Measurements from ENCODE around the gene TBC1D9B.

TBC1D9B gene

DNA sequence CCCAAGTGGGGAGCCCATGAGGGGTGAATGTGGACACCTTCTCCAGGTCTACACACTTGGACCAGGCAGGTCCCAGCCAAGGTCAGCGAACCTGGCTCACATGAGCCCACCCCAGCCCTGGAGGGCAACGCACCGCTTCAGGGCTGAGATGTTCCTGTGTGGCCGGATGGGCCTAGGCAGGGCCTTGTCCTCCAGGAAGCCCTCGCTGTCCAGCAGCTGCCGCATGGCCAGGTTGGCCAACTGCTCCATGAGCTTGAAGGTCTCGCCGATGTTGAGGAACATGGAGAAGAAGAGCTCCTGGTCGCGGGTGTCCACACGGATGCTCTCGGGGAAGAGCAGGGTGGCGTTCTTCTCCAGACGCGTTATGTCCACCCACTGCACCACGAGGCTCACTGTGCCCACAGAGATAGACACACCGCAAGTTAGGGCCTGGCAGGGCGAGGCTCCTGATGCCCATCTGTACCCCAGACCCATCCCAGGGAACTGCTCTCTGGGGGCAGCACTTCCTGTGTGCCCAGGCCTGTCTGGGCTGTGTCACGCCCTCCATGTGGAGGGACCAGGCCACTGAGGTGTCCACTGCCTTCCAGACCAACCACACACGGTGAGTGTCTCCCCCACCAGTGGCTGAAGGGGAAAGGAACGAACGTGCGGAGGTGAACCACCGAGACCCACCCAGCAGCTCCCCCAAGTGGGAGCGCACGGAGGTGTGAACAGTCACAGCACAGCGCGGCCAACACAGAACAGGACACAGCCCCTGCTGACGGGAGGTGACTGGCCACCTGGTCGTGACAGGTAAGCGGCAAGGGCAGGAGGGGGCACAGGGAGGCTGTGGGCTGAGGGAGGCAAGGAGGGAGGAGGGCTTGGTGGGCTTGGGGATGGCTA lies 14.4 kb downstream of the TBC1D9B start:
- no peak for DNase-seq (ENCODE audit: extremely low read depth, low read depth)
- TF ChIP-seq, protein P1, sequence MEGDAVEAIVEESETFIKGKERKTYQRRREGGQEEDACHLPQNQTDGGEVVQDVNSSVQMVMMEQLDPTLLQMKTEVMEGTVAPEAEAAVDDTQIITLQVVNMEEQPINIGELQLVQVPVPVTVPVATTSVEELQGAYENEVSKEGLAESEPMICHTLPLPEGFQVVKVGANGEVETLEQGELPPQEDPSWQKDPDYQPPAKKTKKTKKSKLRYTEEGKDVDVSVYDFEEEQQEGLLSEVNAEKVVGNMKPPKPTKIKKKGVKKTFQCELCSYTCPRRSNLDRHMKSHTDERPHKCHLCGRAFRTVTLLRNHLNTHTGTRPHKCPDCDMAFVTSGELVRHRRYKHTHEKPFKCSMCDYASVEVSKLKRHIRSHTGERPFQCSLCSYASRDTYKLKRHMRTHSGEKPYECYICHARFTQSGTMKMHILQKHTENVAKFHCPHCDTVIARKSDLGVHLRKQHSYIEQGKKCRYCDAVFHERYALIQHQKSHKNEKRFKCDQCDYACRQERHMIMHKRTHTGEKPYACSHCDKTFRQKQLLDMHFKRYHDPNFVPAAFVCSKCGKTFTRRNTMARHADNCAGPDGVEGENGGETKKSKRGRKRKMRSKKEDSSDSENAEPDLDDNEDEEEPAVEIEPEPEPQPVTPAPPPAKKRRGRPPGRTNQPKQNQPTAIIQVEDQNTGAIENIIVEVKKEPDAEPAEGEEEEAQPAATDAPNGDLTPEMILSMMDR (IDR thresholded peaks at IDR 0.05; ENCODE audit: low read depth, low read length), result no peak

DNA sequence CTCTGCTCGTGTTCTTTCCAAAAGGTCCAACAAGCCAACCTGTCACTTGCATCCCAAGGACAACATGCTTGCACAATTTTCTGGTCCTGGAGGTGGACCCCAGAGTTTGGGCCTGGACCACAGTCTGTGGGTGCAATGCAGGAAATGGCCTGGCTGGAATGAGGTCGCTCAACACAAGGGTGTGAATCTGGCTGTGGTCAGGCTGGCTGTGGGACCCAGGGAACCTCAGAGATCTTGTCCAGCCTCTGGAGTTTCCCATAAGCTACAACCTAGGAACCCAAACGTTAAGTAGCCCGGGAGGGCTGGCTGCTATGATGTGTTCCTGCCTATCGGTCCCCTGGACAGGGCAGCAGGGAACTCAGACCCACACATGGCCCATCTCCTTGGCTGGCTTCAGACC lies 15.4 kb downstream of the TBC1D9B start:
- TF ChIP-seq, protein P1 (IDR thresholded peaks at IDR 0.05; ENCODE audit: low read depth, low read length), result no peak
- DNase-seq (ENCODE audit: extremely low read depth, low read depth), result no peak

DNA sequence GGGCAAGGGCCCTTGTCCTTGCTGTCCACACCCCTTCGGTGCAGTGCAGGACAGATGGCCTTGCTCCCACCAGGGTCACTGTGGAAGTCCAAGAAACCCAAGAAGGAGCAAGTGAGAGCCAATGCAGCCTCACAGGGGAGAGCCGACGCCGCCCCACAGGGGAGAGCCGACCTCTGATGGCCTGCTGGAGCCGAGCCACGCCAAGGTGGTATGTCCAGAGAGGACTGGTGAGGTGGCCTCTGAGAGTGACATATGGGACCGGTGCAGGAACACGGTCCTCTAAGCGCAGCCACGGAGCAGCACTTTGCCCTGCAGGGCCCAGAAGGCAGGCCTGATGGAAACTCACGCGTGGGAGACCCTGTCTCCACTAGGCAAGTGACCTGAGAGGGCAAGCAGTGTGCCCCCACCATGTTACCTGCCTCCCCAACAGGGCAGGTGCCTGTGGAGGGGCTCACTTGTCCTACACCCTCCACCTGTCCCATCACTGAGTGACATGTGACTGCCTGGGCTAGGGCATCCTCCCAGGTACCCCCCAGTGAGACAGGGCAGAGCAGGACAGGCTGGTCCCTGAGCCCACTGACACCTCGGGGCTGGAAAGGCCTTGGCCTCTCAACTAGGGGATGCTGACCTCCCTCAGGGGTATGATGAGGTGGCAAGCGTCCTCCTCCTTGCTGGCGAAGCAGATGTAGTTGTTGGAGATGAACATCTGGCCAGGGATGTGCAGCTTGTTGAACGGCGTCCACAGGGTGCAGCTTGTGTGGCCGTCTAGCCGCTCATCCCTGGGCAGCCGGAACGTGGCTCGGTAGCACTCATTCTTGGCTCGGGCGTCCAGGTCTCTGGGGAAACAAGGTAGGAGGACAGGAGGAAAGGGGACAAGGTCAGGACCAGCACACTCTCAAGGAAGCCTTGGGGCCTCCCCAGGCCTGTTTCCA lies 16.7 kb downstream of the TBC1D9B start:
- TF ChIP-seq, protein P1 (IDR thresholded peaks at IDR 0.05; ENCODE audit: low read depth, low read length), result no peak
- DNase-seq (ENCODE audit: extremely low read depth, low read depth), result no peak

DNA sequence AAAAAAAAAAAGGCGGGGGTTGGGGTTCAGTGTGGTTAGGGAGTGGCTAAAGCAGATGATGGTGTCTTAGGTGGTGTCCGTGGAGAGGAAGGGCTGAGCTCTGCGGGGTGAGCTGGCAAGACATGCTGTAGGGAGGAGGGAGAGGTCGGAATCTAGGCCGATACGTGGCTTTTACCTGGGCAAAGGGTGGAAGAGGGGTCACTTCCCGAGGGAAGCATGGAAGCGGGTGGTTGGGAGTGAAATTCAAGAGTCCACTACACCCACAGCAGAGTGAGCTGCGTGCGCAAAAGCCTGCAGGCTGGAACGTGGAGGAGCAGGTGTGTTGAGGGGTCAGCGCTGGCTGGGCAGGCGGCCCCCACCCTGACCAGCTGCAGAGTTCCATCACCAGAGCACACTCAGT lies 17.8 kb downstream of the TBC1D9B start:
- TF ChIP-seq, protein P1 (IDR thresholded peaks at IDR 0.05; ENCODE audit: low read depth, low read length), result no peak
- no peak for DNase-seq (ENCODE audit: extremely low read depth, low read depth)

DNA sequence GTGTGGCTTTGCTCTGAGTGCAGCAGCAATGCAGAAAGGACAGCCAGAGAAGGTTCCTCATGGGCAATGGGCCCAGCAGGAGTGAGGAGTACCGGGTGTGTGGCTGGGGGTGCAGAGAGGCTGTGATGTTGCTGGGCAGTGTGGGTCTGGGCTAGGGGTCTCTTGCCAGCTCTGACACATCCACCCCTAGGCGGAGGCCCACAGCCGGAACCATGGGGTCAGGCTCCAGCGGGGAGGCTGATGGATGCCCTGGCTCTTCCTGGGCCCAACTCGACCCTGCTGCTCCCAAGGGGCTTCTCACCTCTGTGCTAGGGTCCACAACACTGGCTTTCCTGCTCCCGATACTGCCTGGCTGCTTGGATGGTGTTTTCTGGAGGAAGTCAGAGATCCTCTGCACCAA lies 19.9 kb downstream of the TBC1D9B start:
- TF ChIP-seq, protein P1 (IDR thresholded peaks at IDR 0.05; ENCODE audit: low read depth, low read length), result no peak
- DNase-seq (ENCODE audit: extremely low read depth, low read depth), result no peak

DNA sequence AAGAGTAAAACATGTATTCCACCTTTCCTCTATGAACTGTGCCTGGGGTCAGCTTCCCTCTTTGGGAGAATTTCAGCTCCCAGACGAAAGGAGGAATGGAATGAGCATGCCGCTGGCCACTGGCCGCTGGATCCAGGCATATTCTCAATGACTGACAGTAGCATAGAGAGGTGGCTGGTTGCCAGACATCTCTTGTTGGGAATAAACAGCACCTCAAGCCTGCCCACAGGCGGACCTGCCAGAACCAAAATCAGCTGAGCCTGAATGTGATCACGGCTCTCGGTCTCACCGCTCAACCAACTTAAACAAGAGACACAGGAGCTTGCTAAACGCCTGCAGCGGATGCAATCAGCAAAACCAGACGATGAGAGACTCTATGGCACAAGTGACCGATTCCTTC lies 20.6 kb downstream of the TBC1D9B start:
- DNase-seq (ENCODE audit: extremely low read depth, low read depth), result no peak
- TF ChIP-seq, protein P1 (IDR thresholded peaks at IDR 0.05; ENCODE audit: low read depth, low read length), result no peak

Data from AG09319 (cell line).